Measurements from ENCODE around the gene MAPK14.

The MAPK14 gene

DNA sequence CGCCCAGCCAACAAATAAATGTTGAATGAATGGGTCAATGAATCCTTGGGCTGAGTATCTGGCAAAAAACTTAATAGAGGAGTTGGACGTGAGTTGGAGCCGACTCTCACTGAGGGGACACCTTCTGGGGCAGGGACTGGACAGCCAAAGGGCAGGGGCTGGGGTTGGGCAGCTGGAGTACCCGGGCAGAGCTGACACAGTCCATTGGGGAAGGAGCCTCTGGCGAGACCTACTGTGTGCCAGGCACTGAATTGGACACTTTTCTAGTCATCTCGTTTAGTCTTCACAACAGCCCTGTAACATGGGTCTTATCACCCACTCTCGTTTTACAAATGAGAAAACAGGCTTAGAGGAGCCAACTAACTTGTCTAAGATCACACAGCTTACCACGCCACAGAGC lies 98.0 kb downstream of the MAPK14 start:
- TF ChIP-seq EGR1 (IDR thresholded peaks at IDR 0.05) (no peak), ZBTB7A (IDR thresholded peaks at IDR 0.05; ENCODE audit: low read depth) (no peak), FOXM1 (IDR thresholded peaks at IDR 0.05; ENCODE audit: borderline replicate concordance, low read depth) (no peak), TAF1 (IDR thresholded peaks at IDR 0.05; ENCODE audit: low read depth) (no peak), TCF12 (IDR thresholded peaks at IDR 0.05; ENCODE audit: low read depth) (no peak), TEAD4 (IDR thresholded peaks at IDR 0.05) (no peak), CREB1 (IDR thresholded peaks at IDR 0.05; ENCODE audit: low read depth) (no peak), RAD21 (IDR thresholded peaks at IDR 0.05; ENCODE audit: low read depth) (no peak), CEBPB (IDR thresholded peaks at IDR 0.05) (no peak)

DNA sequence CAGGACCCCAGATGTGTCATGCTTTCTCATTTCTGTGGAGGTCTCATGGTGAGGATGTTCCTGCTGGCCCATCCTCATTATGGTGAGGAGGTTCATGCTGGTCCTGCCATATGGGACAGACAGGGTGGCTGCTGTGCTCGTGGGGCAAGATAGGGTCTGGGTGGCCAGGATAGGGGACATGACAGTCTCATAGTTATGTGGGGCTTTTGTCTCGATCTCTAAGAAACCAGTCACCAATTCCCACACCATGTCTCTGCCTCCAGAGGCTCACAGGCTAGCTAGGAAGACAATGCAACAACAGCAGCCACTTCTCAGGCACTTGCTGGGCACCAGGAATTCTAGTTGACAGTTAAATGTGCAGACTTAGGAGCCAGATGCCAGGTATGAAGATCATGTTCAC lies 98.5 kb downstream of the MAPK14 start:
- TF ChIP-seq CEBPB (IDR thresholded peaks at IDR 0.05) (no peak), YY1 (IDR thresholded peaks at IDR 0.05; ENCODE audit: low read depth) (no peak), EP300 (IDR thresholded peaks at IDR 0.05; ENCODE audit: borderline replicate concordance) (no peak), TAF1 (IDR thresholded peaks at IDR 0.05; ENCODE audit: low read depth) (no peak), ZBTB7A (IDR thresholded peaks at IDR 0.05; ENCODE audit: low read depth) (no peak), TCF12 (IDR thresholded peaks at IDR 0.05; ENCODE audit: low read depth) (no peak), EGR1 (IDR thresholded peaks at IDR 0.05) (no peak), FOXM1 (IDR thresholded peaks at IDR 0.05; ENCODE audit: borderline replicate concordance, low read depth) (no peak), TEAD4 (IDR thresholded peaks at IDR 0.05) (no peak)
- TF ChIP-seq, protein P1, sequence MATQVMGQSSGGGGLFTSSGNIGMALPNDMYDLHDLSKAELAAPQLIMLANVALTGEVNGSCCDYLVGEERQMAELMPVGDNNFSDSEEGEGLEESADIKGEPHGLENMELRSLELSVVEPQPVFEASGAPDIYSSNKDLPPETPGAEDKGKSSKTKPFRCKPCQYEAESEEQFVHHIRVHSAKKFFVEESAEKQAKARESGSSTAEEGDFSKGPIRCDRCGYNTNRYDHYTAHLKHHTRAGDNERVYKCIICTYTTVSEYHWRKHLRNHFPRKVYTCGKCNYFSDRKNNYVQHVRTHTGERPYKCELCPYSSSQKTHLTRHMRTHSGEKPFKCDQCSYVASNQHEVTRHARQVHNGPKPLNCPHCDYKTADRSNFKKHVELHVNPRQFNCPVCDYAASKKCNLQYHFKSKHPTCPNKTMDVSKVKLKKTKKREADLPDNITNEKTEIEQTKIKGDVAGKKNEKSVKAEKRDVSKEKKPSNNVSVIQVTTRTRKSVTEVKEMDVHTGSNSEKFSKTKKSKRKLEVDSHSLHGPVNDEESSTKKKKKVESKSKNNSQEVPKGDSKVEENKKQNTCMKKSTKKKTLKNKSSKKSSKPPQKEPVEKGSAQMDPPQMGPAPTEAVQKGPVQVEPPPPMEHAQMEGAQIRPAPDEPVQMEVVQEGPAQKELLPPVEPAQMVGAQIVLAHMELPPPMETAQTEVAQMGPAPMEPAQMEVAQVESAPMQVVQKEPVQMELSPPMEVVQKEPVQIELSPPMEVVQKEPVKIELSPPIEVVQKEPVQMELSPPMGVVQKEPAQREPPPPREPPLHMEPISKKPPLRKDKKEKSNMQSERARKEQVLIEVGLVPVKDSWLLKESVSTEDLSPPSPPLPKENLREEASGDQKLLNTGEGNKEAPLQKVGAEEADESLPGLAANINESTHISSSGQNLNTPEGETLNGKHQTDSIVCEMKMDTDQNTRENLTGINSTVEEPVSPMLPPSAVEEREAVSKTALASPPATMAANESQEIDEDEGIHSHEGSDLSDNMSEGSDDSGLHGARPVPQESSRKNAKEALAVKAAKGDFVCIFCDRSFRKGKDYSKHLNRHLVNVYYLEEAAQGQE (IDR thresholded peaks at IDR 0.05; ENCODE audit: low read depth) = no peak
- TF ChIP-seq, protein P2, sequence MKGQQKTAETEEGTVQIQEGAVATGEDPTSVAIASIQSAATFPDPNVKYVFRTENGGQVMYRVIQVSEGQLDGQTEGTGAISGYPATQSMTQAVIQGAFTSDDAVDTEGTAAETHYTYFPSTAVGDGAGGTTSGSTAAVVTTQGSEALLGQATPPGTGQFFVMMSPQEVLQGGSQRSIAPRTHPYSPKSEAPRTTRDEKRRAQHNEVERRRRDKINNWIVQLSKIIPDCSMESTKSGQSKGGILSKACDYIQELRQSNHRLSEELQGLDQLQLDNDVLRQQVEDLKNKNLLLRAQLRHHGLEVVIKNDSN (IDR thresholded peaks at IDR 0.05) = no peak

DNA sequence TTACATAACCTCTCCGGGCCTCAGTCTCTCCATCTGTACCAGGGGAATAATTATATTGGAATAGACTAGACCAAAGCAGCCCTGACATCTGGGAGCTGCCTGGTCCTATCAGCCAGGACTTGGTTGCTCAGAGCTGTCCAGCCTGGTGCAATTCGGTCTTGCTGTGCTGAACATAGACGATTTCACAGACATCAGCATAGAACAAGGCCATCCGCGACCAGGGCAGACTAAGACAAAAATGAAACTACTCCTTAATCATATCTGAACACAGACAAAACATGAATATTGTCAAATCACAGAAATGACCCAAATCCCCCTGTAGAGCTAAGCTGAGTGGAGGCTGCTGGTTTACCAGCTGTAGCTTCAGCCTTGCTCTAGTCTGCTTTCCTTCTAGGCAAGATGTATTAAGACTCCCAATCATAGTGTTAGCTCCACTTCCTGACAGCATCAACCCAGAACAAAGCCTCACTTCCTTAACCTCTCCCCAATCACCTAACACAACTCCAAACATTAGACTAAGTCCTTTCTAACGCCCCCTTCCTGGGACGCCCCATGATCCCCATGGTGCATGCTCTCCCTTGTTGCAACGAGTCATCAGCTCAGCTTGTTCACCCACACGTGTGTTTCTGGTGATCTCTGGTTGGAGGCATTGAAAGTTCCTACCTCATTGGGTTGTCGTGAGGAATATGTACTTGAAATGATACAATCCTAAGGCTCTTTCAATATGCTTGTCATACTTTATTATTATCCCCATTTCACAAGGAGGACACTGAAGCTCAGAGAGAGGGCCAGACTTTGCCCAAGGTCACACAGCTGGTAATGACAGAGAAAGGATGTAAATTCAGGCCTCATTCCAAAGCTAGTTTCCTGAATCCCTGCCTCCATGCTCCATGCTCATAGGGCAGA lies 99.2 kb downstream of the MAPK14 start:
- TF ChIP-seq, protein P2 (IDR thresholded peaks at IDR 0.05) = no peak
- TF ChIP-seq RAD21 (IDR thresholded peaks at IDR 0.05; ENCODE audit: low read depth) (no peak), TCF12 (IDR thresholded peaks at IDR 0.05; ENCODE audit: low read depth) (no peak), TAF1 (IDR thresholded peaks at IDR 0.05; ENCODE audit: low read depth) (no peak), EP300 (IDR thresholded peaks at IDR 0.05; ENCODE audit: borderline replicate concordance) (no peak), CEBPB (IDR thresholded peaks at IDR 0.05) (no peak), TEAD4 (IDR thresholded peaks at IDR 0.05) (no peak), FOXM1 (IDR thresholded peaks at IDR 0.05; ENCODE audit: borderline replicate concordance, low read depth) (no peak), ZBTB7A (IDR thresholded peaks at IDR 0.05; ENCODE audit: low read depth) (no peak), EGR1 (IDR thresholded peaks at IDR 0.05) (no peak), NFIC (IDR thresholded peaks at IDR 0.05) (no peak), CREB1 (IDR thresholded peaks at IDR 0.05; ENCODE audit: low read depth) (no peak), YY1 (IDR thresholded peaks at IDR 0.05; ENCODE audit: low read depth) (no peak)
- TF ChIP-seq, protein P1 (IDR thresholded peaks at IDR 0.05; ENCODE audit: low read depth) = no peak
- TF ChIP-seq, protein P3, sequence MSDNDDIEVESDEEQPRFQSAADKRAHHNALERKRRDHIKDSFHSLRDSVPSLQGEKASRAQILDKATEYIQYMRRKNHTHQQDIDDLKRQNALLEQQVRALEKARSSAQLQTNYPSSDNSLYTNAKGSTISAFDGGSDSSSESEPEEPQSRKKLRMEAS (IDR thresholded peaks at IDR 0.05) = no peak

DNA sequence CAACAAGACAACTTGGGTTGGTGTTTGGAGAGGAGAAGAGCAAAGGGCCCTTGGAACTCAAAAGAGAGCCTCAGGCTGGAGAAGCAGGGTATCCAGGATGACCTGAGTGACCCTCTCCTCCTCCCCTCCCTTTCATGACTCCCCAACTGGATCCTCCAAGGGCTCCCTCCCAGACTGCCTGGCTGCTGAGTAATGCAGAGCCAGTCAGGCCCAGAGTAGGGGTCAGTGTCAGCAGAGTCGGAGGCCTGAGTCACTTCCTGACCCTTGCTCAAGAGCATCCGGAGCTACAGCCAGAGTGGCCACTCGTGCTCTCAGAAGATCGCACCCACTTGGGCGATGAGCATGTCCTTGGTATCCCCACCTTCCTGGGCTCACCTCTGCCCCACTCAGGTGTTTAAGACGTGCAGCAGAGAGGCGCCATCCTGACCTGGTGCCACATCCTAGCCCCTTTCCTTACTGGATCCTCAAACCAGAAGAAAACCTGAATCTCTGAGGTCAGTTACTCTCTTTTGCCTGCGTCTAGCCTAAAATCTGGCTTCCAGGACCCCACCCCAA lies 99.9 kb downstream of the MAPK14 start:
- TF ChIP-seq TAF1 (IDR thresholded peaks at IDR 0.05; ENCODE audit: low read depth) (no peak), YY1 (IDR thresholded peaks at IDR 0.05; ENCODE audit: low read depth) (no peak), EP300 (IDR thresholded peaks at IDR 0.05; ENCODE audit: borderline replicate concordance) (no peak), NFIC (IDR thresholded peaks at IDR 0.05) (no peak)
- TF ChIP-seq, protein P3 (IDR thresholded peaks at IDR 0.05) = no peak
- TF ChIP-seq, protein P2 (IDR thresholded peaks at IDR 0.05) = no peak

DNA sequence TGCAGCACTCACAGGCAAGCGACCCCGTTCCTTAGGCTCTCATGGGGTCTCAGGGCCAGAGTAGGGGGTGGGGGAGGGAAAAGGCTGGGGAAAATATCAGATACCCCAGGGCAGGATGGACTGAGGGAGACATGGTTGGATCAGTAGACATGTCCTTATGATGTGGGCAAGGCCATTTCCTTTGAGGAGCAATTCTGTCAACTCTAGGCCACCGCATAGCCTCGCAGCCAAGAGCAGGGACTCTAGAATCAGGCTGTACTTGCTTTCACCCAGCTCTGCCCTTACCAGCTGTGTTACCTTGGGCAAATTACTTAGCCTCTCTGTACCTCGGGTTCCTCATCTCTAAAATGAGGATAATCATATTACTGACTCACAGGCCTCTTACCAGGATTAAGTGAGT lies 100.5 kb downstream of the MAPK14 start:
- TF ChIP-seq FOXM1 (IDR thresholded peaks at IDR 0.05; ENCODE audit: borderline replicate concordance, low read depth) = no peak

All from Ishikawa (cell line).